ENCODE measurements around the gene CLDN8.

Gene CLDN8

GRCh38 chr21:30211071-30211470 lies 4.8 kb downstream of the CLDN8 start:
- TF ChIP-seq CTCF (IDR thresholded peaks at IDR 0.05; ENCODE audit: control insufficient read depth, insufficient read depth, low read depth, low read length, missing control alignments), result no peak
- DNase-seq (ENCODE audit: low read depth), result no peak
- H3K4me3 ChIP-seq (ENCODE audit: control insufficient read depth, low read depth, low read length), result no peak overlapping the region

GRCh38 chr21:30209601-30210000 lies 6.3 kb downstream of the CLDN8 start:
- no peak overlapping the region for H3K4me3 ChIP-seq (ENCODE audit: control insufficient read depth, low read depth, low read length)
- no peak for TF ChIP-seq CTCF (IDR thresholded peaks at IDR 0.05; ENCODE audit: control insufficient read depth, insufficient read depth, low read depth, low read length, missing control alignments)
- no peak for DNase-seq (ENCODE audit: low read depth)

- no peak overlapping the region for H3K4me3 ChIP-seq (ENCODE audit: control insufficient read depth, low read depth, low read length)
- no peak for TF ChIP-seq CTCF (IDR thresholded peaks at IDR 0.05; ENCODE audit: control insufficient read depth, insufficient read depth, low read depth, low read length, missing control alignments)
- no peak for DNase-seq (ENCODE audit: low read depth)
Observed at GRCh38 chr21:30207252-30207579, 8.7 kb downstream of the CLDN8 start.

GRCh38 chr21:30206551-30207251 lies 9.2 kb downstream of the CLDN8 start:
- no peak for TF ChIP-seq CTCF (IDR thresholded peaks at IDR 0.05; ENCODE audit: control insufficient read depth, insufficient read depth, low read depth, low read length, missing control alignments)
- no peak overlapping the region for H3K4me3 ChIP-seq (ENCODE audit: control insufficient read depth, low read depth, low read length)
- no peak for DNase-seq (ENCODE audit: low read depth)

- DNase-seq (ENCODE audit: low read depth), result no peak
- TF ChIP-seq CTCF (IDR thresholded peaks at IDR 0.05; ENCODE audit: control insufficient read depth, insufficient read depth, low read depth, low read length, missing control alignments), result no peak
- H3K4me3 ChIP-seq (ENCODE audit: control insufficient read depth, low read depth, low read length), result no peak overlapping the region
Observed at GRCh38 chr21:30200000-30200399, 15.9 kb downstream of the CLDN8 start.

- no peak for DNase-seq (ENCODE audit: low read depth)
- TF ChIP-seq CTCF (IDR thresholded peaks at IDR 0.05; ENCODE audit: control insufficient read depth, insufficient read depth, low read depth, low read length, missing control alignments), result no peak
Observed at GRCh38 chr21:30194701-30195299, 21.1 kb downstream of the CLDN8 start.

More at GRCh38 chr21:30194701-30195299, 21.1 kb downstream of the CLDN8 start:
- H3K4me3 ChIP-seq (ENCODE audit: control insufficient read depth, low read depth, low read length), result no peak overlapping the region
